RWPE1 (cell line): ENCODE data around the gene AGPAT3.
"Not testable (repeated sequence)": the region's sequence is repeated elsewhere in the genome, so short reads cannot be mapped to it uniquely, and the experiment has no call there.

Experiments
- CTCF ChIA-PET: fragments of 350-600 bp; sonication (Branson Sonifier 250); formaldehyde crosslinking; extraction: SDS; loops from one replicate; lab custom pipeline; 2021; lab: Yijun Ruan, JAX
- POLR2A ChIA-PET: fragments of 400-600 bp; formaldehyde crosslinking; extraction: SDS; loops from one replicate; lab custom pipeline; 2020; ENCODE audit warnings: antibody characterized with exemption; ENCODE audit not compliant: low non-redundant PET; lab: Yijun Ruan, JAX
- DNase-seq: peaks from one replicate; pipeline ENCODE4 v3.0.0; 2012; ENCODE audit warnings: low spot score
- H3K27ac ChIP-seq: fragments of 450-650 bp; 2 replicates; pipeline ENCODE4 v1.5.1; 2017
- CTCF ChIP-seq: fragments of 450-650 bp; conservative IDR thresholded peaks from 2 replicates; pipeline ENCODE4 v1.5.1; 2017; ENCODE audit warnings: low read depth, mild to moderate bottlenecking

Gene AGPAT3

GRCh38 chr21:43842742-43843141 lies 22.3 kb upstream of the AGPAT3 start:
- ChIA-PET CTCF (interaction anchor here (0.6 kb wide), 1 partner anchor 217 kb away, joined by 3 read pairs; no protein-coding TSS in a partner anchor), POLR2A (no interaction called here)
- H3K27ac ChIP-seq: no peak overlapping the region
- DNase-seq: no peak
- TF ChIP-seq CTCF: no peak

- H3K27ac ChIP-seq, DNase-seq, POLR2A ChIA-PET: not testable (repeated sequence)
- CTCF ChIA-PET: interaction anchor here (1.4 kb wide), 1 partner anchor 34 kb away, joined by 9 read pairs; no protein-coding TSS in a partner anchor
These were observed 20.1 kb upstream of the AGPAT3 start for GRCh38 chr21:43844906-43845305.

- no peak for TF ChIP-seq CTCF
- ChIA-PET POLR2A (no interaction called here), CTCF (interaction anchor here (1.4 kb wide), 1 partner anchor 35 kb away, joined by 9 read pairs; no protein-coding TSS in a partner anchor)
- H3K27ac ChIP-seq: no peak overlapping the region
- no peak for DNase-seq
These were observed 19.6 kb upstream of the AGPAT3 start for GRCh38 chr21:43845386-43845785.

GRCh38 chr21:43846430-43846829 lies 18.6 kb upstream of the AGPAT3 start:
- TF ChIP-seq CTCF: no peak
- ChIA-PET POLR2A (no interaction called here), CTCF (interaction anchor here (1.4 kb wide), 1 partner anchor 36 kb away, joined by 9 read pairs; no protein-coding TSS in a partner anchor)
- no peak for DNase-seq
- no peak overlapping the region for H3K27ac ChIP-seq

GRCh38 chr21:43847301-43847700 lies 17.7 kb upstream of the AGPAT3 start:
- H3K27ac ChIP-seq: no peak overlapping the region
- CTCF ChIA-PET: no interaction called here
- POLR2A ChIA-PET: no interaction called here
- no peak for TF ChIP-seq CTCF
- no peak for DNase-seq

- CTCF ChIA-PET: interaction anchor here (0.6 kb wide), 1 partner anchor 36 kb away, joined by 3 read pairs; no protein-coding TSS in a partner anchor
- TF ChIP-seq CTCF: no peak
- H3K27ac ChIP-seq: no peak overlapping the region
- POLR2A ChIA-PET: no interaction called here
- no peak for DNase-seq
These were observed 16.3 kb upstream of the AGPAT3 start for GRCh38 chr21:43848771-43849170.

GRCh38 chr21:43849532-43850299 lies 15.3 kb upstream of the AGPAT3 start:
- CTCF ChIA-PET: interaction anchor here (0.6 kb wide), 2 partner anchors 37 to 126 kb away, joined by 3 read pairs; no protein-coding TSS in a partner anchor
- POLR2A ChIA-PET: no interaction called here
- no peak for DNase-seq
- no peak for TF ChIP-seq CTCF
- H3K27ac ChIP-seq: no peak overlapping the region
